HepG2 (cell line): ENCODE measurements around the gene GYS1. TPM values are rescaled to one million over a fixed set of nuclear protein-coding genes. Genes with fewer than 3 reads are reported as not detected.

Experiments used
- DBP ChIP-seq: sonication (generic); formaldehyde crosslinking; IDR thresholded peaks from 2 replicates; pipeline ENCODE4 v1.4.0; 2020; ENCODE audit warnings: missing genetic modification reagents; ENCODE audit errors: not compliant biosample characterization
- HNRNPH1 ChIP-seq: fragments of 200-400 bp; formaldehyde crosslinking; optimal IDR thresholded peaks from 2 replicates; pipeline ENCODE3; 2017; ENCODE audit warnings: mild to moderate bottlenecking, low read depth, low read length
- PAX8 ChIP-seq: sonication (generic); formaldehyde crosslinking; IDR thresholded peaks from 2 replicates; pipeline ENCODE4 v1.8.0; 2022; ENCODE audit warnings: mild to moderate bottlenecking, missing genetic modification reagents, borderline replicate concordance
- PRMT3 ChIP-seq: sonication (generic); formaldehyde crosslinking; IDR thresholded peaks from 2 replicates; pipeline ENCODE4 v1.8.1; 2022; ENCODE audit warnings: low read depth, mild to moderate bottlenecking, moderate library complexity, missing genetic modification reagents, borderline replicate concordance
- ZHX2 ChIP-seq, 2 experiments: sonication (generic) in 1 of 2; formaldehyde crosslinking in 1 of 2; IDR thresholded peaks; 2 replicates each; pipeline versions ENCODE4 v1.6.1 to v1.9.0; 2014 to 2022; ENCODE audit warnings: antibody characterized with exemption in 1 of 2, borderline replicate concordance in 1 of 2, inconsistent platforms in 1 of 2, low read depth in 1 of 2, missing genetic modification reagents in 1 of 2
- ZNF143 ChIP-seq: sonication (generic); formaldehyde crosslinking; IDR thresholded peaks from 2 replicates; pipeline ENCODE4 v1.4.0; 2020; ENCODE audit warnings: missing genetic modification reagents
- ZNF280D ChIP-seq: sonication (generic); formaldehyde crosslinking; IDR thresholded peaks from 2 replicates; pipeline ENCODE4 v1.5.1; 2020; ENCODE audit warnings: mild to moderate bottlenecking, missing genetic modification reagents
- ZNF441 ChIP-seq: sonication (generic); formaldehyde crosslinking; IDR thresholded peaks from 2 replicates; pipeline ENCODE4 v1.7.0; 2021; ENCODE audit warnings: missing genetic modification reagents, borderline replicate concordance
- ZNF614 ChIP-seq: IDR thresholded peaks from 2 replicates; pipeline ENCODE4 v1.6.1; 2018; ENCODE audit warnings: missing biosample characterization, missing genetic modification reagents, inconsistent platforms, borderline replicate concordance
- ZNF674 ChIP-seq: sonication (generic); formaldehyde crosslinking; IDR thresholded peaks from 2 replicates; pipeline ENCODE4 v1.5.0; 2020; ENCODE audit warnings: low read depth, mild to moderate bottlenecking, missing genetic modification reagents
- ZNF691 ChIP-seq: sonication (generic); formaldehyde crosslinking; IDR thresholded peaks from 2 replicates; pipeline ENCODE4 v1.4.0; 2020; ENCODE audit warnings: missing genetic modification reagents, low read depth, mild to moderate bottlenecking, borderline replicate concordance
- ZNF782 ChIP-seq: sonication (generic); formaldehyde crosslinking; IDR thresholded peaks from 2 replicates; pipeline ENCODE4 v1.4.0; 2020; ENCODE audit warnings: missing genetic modification reagents, mild to moderate bottlenecking, borderline replicate concordance
- ZSCAN5A ChIP-seq: sonication (generic); formaldehyde crosslinking; IDR thresholded peaks from 2 replicates; pipeline ENCODE4 v1.8.0; 2022; ENCODE audit warnings: mild to moderate bottlenecking, missing genetic modification reagents, borderline replicate concordance
- ZSCAN9 ChIP-seq: IDR thresholded peaks from 2 replicates; pipeline ENCODE4 v1.6.1; 2016; ENCODE audit warnings: borderline replicate concordance
- polyA plus RNA-seq, 8 experiments: library from polyadenylated mRNA; depleted of rRNA in 3 of 8; stranded (reverse) in 7 of 8; unstranded in 1 of 8; fragments of >200 nt; fragmentation: Illumina TruSeq in 4 of 8; extraction: Trizol in 4 of 8; gene quantifications; 2 replicates each; pipeline versions ENCODE4 v1.2.1 to v1.2.3, GENCODE V29; 2011 to 2016; ENCODE audit warnings: low read depth in 4 of 8, missing spikeins in 1 of 8, mixed read lengths in 1 of 8; ENCODE audit not compliant: insufficient read depth in 1 of 8
- total RNA-seq, 5 experiments: library from RNA; depleted of rRNA; stranded (reverse); fragments of >200 nt; fragmentation: Illumina TruSeq; extraction: Trizol; gene quantifications; 2 replicates each; pipeline ENCODE4 v1.2.3, GENCODE V29; 2016; ENCODE audit warnings: low read depth in 1 of 5

GYS1 gene
- total and polyA plus RNA-seq, 2 of the 13 experiments (the other 11 are each of a cell fraction or from before 2014, with no cell fraction given) = 18.4 to 42.1 TPM

- TF ChIP-seq ZHX2 (IDR thresholded peaks at IDR 0.05; ENCODE audit: low read depth) (no peak), ZHX2 (CRISPR knock-in tag; IDR thresholded peaks at IDR 0.05; ENCODE audit: borderline replicate concordance) (no peak), ZNF691 (no peak), ZSCAN5A (CRISPR knock-in tag) (no peak), ZNF143 (CRISPR knock-in tag) (peak; percentile 26; the same call in 1 of the 2 replicates), PAX8 (CRISPR knock-in tag) (no peak), DBP (no peak), ZSCAN9 (CRISPR knock-in tag) (no peak), HNRNPH1 (peak; percentile 27), ZNF674 (CRISPR knock-in tag) (no peak), PRMT3 (CRISPR knock-in tag) (no peak), ZNF280D (CRISPR knock-in tag) (0 out of 2 replicates have a peak, but pooled peaks have one; percentile 0), ZNF614 (no peak), ZNF782 (CRISPR knock-in tag) (0 out of 2 replicates have a peak, but pooled peaks have one; percentile 3), ZNF441 (CRISPR knock-in tag) (no peak)
Observed at GRCh38 chr19:48964205-48965039, 28.7 kb downstream of the GYS1 start (continued).
